Measurements from ENCODE around the gene FMN1.

The FMN1 gene

DNA sequence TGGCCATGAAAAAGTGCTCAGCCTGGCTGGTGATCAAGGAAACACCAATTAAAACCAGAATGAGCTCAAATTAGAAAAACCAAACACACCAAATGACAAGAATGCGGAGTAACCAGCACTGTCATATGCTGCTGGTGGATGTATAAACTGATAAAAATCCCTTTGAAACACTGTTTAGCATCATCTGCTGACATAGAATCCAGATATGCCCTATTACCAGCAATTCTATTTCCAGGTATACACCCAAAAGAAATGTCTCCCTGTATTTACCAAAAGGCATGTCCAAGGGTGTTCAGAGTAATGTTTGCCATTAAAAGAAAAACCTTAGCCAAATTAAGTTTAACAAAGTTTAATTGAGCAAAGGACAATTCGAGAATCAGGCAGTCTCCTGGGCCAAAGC is 138.6 kb downstream of the FMN1 start:
- in situ Hi-C loops (cut with MboI; ENCODE audit: low sequenced_read_pairs, unreplicated experiment): no loop called here
- TF ChIP-seq, protein P1, sequence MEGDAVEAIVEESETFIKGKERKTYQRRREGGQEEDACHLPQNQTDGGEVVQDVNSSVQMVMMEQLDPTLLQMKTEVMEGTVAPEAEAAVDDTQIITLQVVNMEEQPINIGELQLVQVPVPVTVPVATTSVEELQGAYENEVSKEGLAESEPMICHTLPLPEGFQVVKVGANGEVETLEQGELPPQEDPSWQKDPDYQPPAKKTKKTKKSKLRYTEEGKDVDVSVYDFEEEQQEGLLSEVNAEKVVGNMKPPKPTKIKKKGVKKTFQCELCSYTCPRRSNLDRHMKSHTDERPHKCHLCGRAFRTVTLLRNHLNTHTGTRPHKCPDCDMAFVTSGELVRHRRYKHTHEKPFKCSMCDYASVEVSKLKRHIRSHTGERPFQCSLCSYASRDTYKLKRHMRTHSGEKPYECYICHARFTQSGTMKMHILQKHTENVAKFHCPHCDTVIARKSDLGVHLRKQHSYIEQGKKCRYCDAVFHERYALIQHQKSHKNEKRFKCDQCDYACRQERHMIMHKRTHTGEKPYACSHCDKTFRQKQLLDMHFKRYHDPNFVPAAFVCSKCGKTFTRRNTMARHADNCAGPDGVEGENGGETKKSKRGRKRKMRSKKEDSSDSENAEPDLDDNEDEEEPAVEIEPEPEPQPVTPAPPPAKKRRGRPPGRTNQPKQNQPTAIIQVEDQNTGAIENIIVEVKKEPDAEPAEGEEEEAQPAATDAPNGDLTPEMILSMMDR (IDR thresholded peaks at IDR 0.05; ENCODE audit: borderline replicate concordance, control extremely low read depth, extremely low read depth, insufficient read depth, missing control alignments): no peak
- DNase-seq (ENCODE audit: low spot score): no peak

DNA sequence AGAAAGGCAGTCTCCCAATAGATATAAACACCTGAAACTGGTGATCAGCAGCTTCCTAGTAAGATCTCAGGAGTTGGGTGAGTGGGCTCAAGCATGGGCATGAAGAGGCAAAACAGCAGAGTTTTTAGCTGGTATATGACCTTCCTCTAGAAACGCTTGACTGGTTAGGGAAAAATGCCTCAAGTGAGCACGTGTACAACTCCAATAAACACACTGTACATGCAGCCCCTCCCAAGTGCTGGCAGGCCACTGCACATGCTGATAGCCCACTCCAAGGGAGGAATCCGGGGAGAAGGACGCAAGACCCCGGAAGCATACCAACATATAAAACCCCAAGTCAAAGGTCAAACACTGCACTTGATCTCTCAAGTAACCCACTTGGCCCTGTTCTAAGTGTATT is 143.0 kb downstream of the FMN1 start:
- in situ Hi-C loops (cut with MboI; ENCODE audit: low sequenced_read_pairs, unreplicated experiment): no loop called here
- TF ChIP-seq, protein P1 (IDR thresholded peaks at IDR 0.05; ENCODE audit: borderline replicate concordance, control extremely low read depth, extremely low read depth, insufficient read depth, missing control alignments): no peak
- DNase-seq (ENCODE audit: low spot score): no peak

DNA sequence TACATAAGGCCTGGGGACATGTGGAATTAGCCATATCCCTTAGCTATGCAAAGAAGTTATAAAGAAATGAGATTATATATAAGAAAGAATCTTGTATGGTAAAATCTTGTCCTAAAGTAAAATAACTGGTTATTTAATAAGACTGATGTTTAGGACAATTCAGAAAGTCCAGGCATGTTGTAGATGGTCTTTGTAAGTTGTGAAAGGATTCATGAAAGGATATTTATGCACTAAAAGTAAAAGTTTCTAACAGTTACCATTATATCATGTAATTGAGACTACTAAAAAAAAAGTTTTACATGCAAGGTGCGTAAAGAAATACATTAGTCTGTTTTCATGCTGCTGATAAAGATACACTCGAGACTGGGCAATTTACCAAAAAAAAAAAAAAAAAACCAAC is 146.3 kb downstream of the FMN1 start:
- TF ChIP-seq, protein P1 (IDR thresholded peaks at IDR 0.05; ENCODE audit: borderline replicate concordance, control extremely low read depth, extremely low read depth, insufficient read depth, missing control alignments): no peak
- in situ Hi-C loops (cut with MboI; ENCODE audit: low sequenced_read_pairs, unreplicated experiment): no loop called here
- no peak for DNase-seq (ENCODE audit: low spot score)

DNA sequence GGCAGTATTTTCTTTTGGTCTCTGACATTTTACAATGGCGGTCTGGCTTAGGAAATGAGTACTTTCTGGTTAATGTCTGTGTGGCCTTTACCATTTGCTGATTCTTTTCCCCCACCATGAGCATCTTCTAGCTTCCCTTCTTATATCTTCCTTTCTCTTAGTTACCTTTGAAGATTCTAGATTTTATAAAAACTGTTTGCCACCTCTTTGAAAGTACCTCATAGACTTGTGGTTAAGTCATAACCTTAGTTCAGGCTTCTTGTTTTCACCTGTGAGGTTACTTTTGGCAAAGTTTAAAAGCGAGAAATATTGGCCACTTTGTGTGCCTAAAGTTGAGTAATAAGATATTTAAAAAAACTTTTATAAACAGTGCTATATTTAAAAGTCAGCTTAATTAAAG is 147.4 kb downstream of the FMN1 start:
- in situ Hi-C loops (cut with MboI; ENCODE audit: low sequenced_read_pairs, unreplicated experiment): no loop called here
- TF ChIP-seq, protein P1 (IDR thresholded peaks at IDR 0.05; ENCODE audit: borderline replicate concordance, control extremely low read depth, extremely low read depth, insufficient read depth, missing control alignments): no peak
- no peak for DNase-seq (ENCODE audit: low spot score)

DNA sequence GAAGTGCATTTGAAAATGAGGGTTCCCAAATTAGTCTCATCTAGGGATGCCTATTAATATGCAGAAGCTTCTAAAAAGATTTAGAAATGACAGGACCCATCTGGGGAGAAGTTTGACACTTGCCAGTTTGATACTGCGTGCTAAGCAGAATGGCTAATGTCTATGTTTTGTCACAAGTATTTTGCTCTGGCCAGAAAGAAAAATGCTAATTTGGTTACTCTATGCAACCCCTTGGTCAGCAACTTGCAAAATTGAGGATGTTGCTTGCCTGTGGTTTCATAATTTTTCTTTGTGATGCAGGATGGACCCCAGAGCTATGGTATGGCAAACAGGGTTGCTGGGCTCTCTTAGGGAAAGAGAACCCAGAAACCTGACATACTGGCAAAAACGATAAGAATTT is 148.2 kb downstream of the FMN1 start:
- no peak for DNase-seq (ENCODE audit: low spot score)
- TF ChIP-seq, protein P1 (IDR thresholded peaks at IDR 0.05; ENCODE audit: borderline replicate concordance, control extremely low read depth, extremely low read depth, insufficient read depth, missing control alignments): no peak
- in situ Hi-C loops (cut with MboI; ENCODE audit: low sequenced_read_pairs, unreplicated experiment): no loop called here

DNA sequence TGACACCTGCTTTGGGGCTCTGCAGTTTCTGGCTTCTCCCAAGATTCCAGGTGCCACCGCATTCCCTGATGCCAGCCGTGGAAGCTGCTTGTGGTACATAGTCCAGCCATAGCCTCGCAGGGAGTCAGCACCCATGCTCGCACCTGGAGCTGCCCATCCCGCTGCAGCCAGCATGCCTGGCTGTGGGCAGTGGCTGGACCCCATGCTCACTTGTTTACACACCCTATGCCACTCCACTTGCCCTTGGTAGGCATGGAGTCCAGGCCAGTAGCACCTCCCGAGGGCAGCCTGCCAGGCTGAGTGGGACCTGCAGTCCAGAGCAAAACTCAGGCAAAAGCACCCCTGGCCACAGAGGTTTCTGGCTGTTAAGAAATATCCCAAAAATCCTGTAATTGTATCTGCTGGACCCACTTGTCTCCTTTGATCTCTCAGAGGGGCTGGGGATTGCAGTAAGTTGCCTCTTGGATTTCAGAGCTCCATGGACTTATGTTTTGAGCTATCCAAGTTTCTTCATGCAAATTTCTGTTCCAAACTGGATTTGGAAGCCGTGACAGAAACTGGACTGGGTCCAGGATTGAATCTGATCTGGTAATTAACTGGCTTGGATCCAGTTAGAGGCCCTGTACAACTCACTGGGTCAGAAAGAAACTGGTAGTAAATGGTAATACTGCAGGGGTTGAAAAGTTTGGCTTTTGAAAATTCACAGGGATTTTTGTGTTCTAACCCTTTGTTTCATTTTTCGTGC is 149.3 kb downstream of the FMN1 start:
- in situ Hi-C loops (cut with MboI; ENCODE audit: low sequenced_read_pairs, unreplicated experiment): no loop called here
- TF ChIP-seq, protein P1 (IDR thresholded peaks at IDR 0.05; ENCODE audit: borderline replicate concordance, control extremely low read depth, extremely low read depth, insufficient read depth, missing control alignments): no peak
- DNase-seq (ENCODE audit: low spot score): no peak
